H1 (cell line): ENCODE data around the gene PANX2. TPM values are rescaled to one million over a fixed set of nuclear protein-coding genes. Genes with fewer than 3 reads are reported as not detected.
A peak's percentile ranks its signal among the peaks of the same experiment; 100 is the strongest.

Source experiments
- CTCF ChIA-PET: fragments of 300-600 bp; sonication (Branson Sonifier 250); formaldehyde crosslinking; loops from one replicate; lab custom pipeline; 2021; ENCODE audit not compliant: partially characterized antibody; lab: Charles Lee
- POLR2A ChIA-PET: fragments of 300-600 bp; sonication (Branson Sonifier 250); formaldehyde crosslinking; loops from one replicate; lab custom pipeline; 2021; ENCODE audit warnings: inconsistent platforms; ENCODE audit not compliant: partially characterized antibody; lab: Charles Lee
- DNase-seq, 2 experiments: peaks; one replicate each; pipeline versions ENCODE4 v3.0.0 to v3.0.0-alpha.2; 2010 to 2022; ENCODE audit warnings: low spot score in 2 of 2, low read depth in 1 of 2, mixed read lengths in 1 of 2
- FAIRE-seq: peaks from 2 replicates; lab custom pipeline; 2011; peaks lifted over from hg19 to GRCh38; lab: Jason Lieb, UNC
- H2AFZ ChIP-seq: 2 replicates; pipeline ENCODE4 v1.8.1; 2012; ENCODE audit warnings: low read length, inconsistent platforms
- H2AK5ac ChIP-seq: 2 replicates; pipeline ENCODE4 v1.6.1; 2013; ENCODE audit warnings: low read depth, low read length
- H2BK120ac ChIP-seq: replicated peaks from 2 replicates; pipeline ENCODE3; 2013; ENCODE audit warnings: low read depth, low read length, inconsistent platforms
- H2BK12ac ChIP-seq: 2 replicates; pipeline ENCODE4 v1.6.1; 2013; ENCODE audit warnings: low read depth, low read length
- H2BK15ac ChIP-seq: 2 replicates; pipeline ENCODE4 v1.6.1; 2013; ENCODE audit warnings: low read length
- H2BK20ac ChIP-seq: 2 replicates; pipeline ENCODE4 v1.6.1; 2013; ENCODE audit warnings: low read length
- H2BK5ac ChIP-seq: 2 replicates; pipeline ENCODE4 v1.6.1; 2013; ENCODE audit warnings: low read depth, low read length
- H3K14ac ChIP-seq: 2 replicates; pipeline ENCODE4 v1.6.1; 2013; ENCODE audit warnings: inconsistent platforms; ENCODE audit not compliant: insufficient read length
- H3K18ac ChIP-seq: 2 replicates; pipeline ENCODE4 v1.6.1; 2013; ENCODE audit warnings: low read length; ENCODE audit errors: extremely low read depth
- H3K23ac ChIP-seq: 2 replicates; pipeline ENCODE4 v1.6.1; 2013; ENCODE audit warnings: inconsistent platforms; ENCODE audit not compliant: insufficient read length
- H3K23me2 ChIP-seq: 2 replicates; pipeline ENCODE4 v1.6.1; 2013; ENCODE audit warnings: low read depth, low read length
- H3K27ac ChIP-seq: 2 replicates; pipeline ENCODE4 v1.6.1; 2011; ENCODE audit warnings: low read depth, low read length, inconsistent platforms
- H3K27me3 ChIP-seq, 4 experiments: replicated peaks in 1 of 4; 1 replicate in 1 of 4; 2 replicates in 3 of 4; pipeline versions ENCODE4 v1.6.1 to v1.8.1; 2011 to 2013; ENCODE audit warnings: low read length in 3 of 4, mild to moderate bottlenecking in 3 of 4, inconsistent platforms in 2 of 4, mixed read lengths in 2 of 4, moderate library complexity in 1 of 4; ENCODE audit not compliant: control insufficient read depth in 3 of 4, insufficient read depth in 3 of 4; ENCODE audit errors: extremely low read depth in 1 of 4
- H3K36me3 ChIP-seq, 4 experiments: 2 replicates each; pipeline versions ENCODE4 v1.6.1 to v1.8.1; 2011 to 2013; ENCODE audit warnings: mild to moderate bottlenecking in 4 of 4, low read length in 3 of 4, moderate library complexity in 2 of 4, control low read depth in 1 of 4, inconsistent platforms in 1 of 4; ENCODE audit not compliant: insufficient read depth in 4 of 4, control insufficient read depth in 2 of 4
- H3K4ac ChIP-seq: replicated peaks from 2 replicates; pipeline ENCODE3; 2013; ENCODE audit warnings: low read length, low read depth, mixed read lengths, inconsistent platforms; ENCODE audit not compliant: insufficient read length
- H3K4me1 ChIP-seq, 4 experiments: replicated peaks in 1 of 4; 1 replicate in 1 of 4; 2 replicates in 3 of 4; pipeline versions ENCODE4 v1.6.1 to v1.8.1; 2011 to 2013; ENCODE audit warnings: low read length in 3 of 4, inconsistent platforms in 2 of 4, mixed read lengths in 1 of 4; ENCODE audit not compliant: insufficient read depth in 4 of 4, control insufficient read depth in 3 of 4
- H3K4me2 ChIP-seq, 2 experiments: 2 replicates each; pipeline versions ENCODE4 v1.6.1 to v1.8.1; 2011 to 2013; ENCODE audit warnings: low read depth in 2 of 2, low read length in 2 of 2, control low read depth in 1 of 2, inconsistent platforms in 1 of 2, mild to moderate bottlenecking in 1 of 2; ENCODE audit not compliant: insufficient read depth in 1 of 2
- H3K4me3 ChIP-seq, 4 experiments: fragments of 200-600, 300-600 bp in 1 of 4; sonication (generic), shearing (Covaris generic), sonication (Bioruptor Twin) in 1 of 4; 2 replicates each; pipeline versions ENCODE4 v1.5.1 to v1.8.1; 2011 to 2016; ENCODE audit warnings: low read length in 4 of 4, low read depth in 3 of 4, control low read depth in 2 of 4, inconsistent platforms in 2 of 4, mild to moderate bottlenecking in 2 of 4, mixed read lengths in 1 of 4, moderate library complexity in 1 of 4; ENCODE audit not compliant: insufficient read depth in 2 of 4; ENCODE audit errors: extremely low read depth in 1 of 4
- H3K56ac ChIP-seq: replicated peaks from 2 replicates; pipeline ENCODE3; 2013; ENCODE audit warnings: low read depth, mild to moderate bottlenecking, mixed read lengths, low read length, inconsistent platforms; ENCODE audit not compliant: insufficient read length
- H3K79me1 ChIP-seq: 2 replicates; pipeline ENCODE4 v1.6.1; 2013; ENCODE audit warnings: low read depth, low read length, control low read depth
- H3K79me2 ChIP-seq, 2 experiments: 2 replicates each; pipeline versions ENCODE4 v1.6.1 to v1.8.1; 2012 to 2013; ENCODE audit warnings: low read length in 2 of 2, mild to moderate bottlenecking in 2 of 2, inconsistent platforms in 1 of 2; ENCODE audit not compliant: insufficient read depth in 2 of 2, control insufficient read depth in 1 of 2
- H3K9ac ChIP-seq, 4 experiments: replicated peaks in 1 of 4; 1 replicate in 1 of 4; 2 replicates in 3 of 4; pipeline versions ENCODE4 v1.6.1 to v1.8.1; 2011 to 2013; ENCODE audit warnings: low read depth in 3 of 4, low read length in 3 of 4, control low read depth in 2 of 4, mild to moderate bottlenecking in 2 of 4, moderate library complexity in 2 of 4, inconsistent platforms in 1 of 4; ENCODE audit errors: extremely low read depth in 1 of 4
- H3K9me3 ChIP-seq, 2 experiments: 2 replicates each; pipeline versions ENCODE4 v1.6.1 to v1.8.1; 2012 to 2013; ENCODE audit warnings: mild to moderate bottlenecking in 2 of 2, moderate library complexity in 2 of 2, control low read depth in 1 of 2, inconsistent platforms in 1 of 2, low read depth in 1 of 2, low read length in 1 of 2, mixed read lengths in 1 of 2; ENCODE audit not compliant: insufficient read depth in 2 of 2
- H4K20me1 ChIP-seq, 2 experiments: replicated peaks in 1 of 2; 2 replicates each; pipeline versions ENCODE3 to v1.8.1; 2011 to 2013; ENCODE audit warnings: inconsistent platforms in 2 of 2, low read length in 2 of 2, mild to moderate bottlenecking in 1 of 2; ENCODE audit not compliant: insufficient read depth in 2 of 2, control insufficient read depth in 1 of 2
- H4K5ac ChIP-seq: 2 replicates; pipeline ENCODE4 v1.6.1; 2013; ENCODE audit warnings: low read length, low read depth, mixed read lengths, inconsistent platforms; ENCODE audit not compliant: insufficient read length
- H4K8ac ChIP-seq: 2 replicates; pipeline ENCODE4 v1.8.0; 2013; ENCODE audit warnings: mild to moderate bottlenecking, moderate library complexity, low read length, inconsistent platforms; ENCODE audit not compliant: insufficient read depth; ENCODE audit errors: extremely low read depth
- H4K91ac ChIP-seq: replicated peaks from 2 replicates; pipeline ENCODE3; 2013; ENCODE audit warnings: low read length, mixed read lengths, inconsistent platforms; ENCODE audit not compliant: insufficient read length
- RAD21 ChIP-seq, 2 experiments: IDR thresholded peaks in 1 of 2; conservative IDR thresholded peaks in 1 of 2; 2 replicates each; pipeline ENCODE4 v1.6.1; 2011; ENCODE audit warnings: low read depth in 2 of 2, low read length in 2 of 2, improper control_type of control experiment in 1 of 2, inconsistent platforms in 1 of 2, mild to moderate bottlenecking in 1 of 2, moderate library complexity in 1 of 2
- SIRT6 ChIP-seq: IDR thresholded peaks from one replicate; pipeline ENCODE4 v1.7.1; 2012; ENCODE audit warnings: low read length, inconsistent platforms
- WGBS, 2 experiments: shearing (Covaris generic) in 1 of 2; methylation state at CpG; one replicate each; pipeline versions ENCODE4 v1.1.6 to v1.1.7; 2013 to 2015; ENCODE audit warnings: low lambda C conversion rate in 2 of 2, mixed read lengths in 2 of 2, inconsistent platforms in 1 of 2, low coverage in 1 of 2, missing lambda C conversion rate in 1 of 2; ENCODE audit not compliant: insufficient replicate concordance in 2 of 2, insufficient coverage in 1 of 2, insufficient read length in 1 of 2; ENCODE audit errors: extremely low coverage in 1 of 2, missing lambda C conversion rate in 1 of 2; 5-methylcytosine and 5-hydroxymethylcytosine counted together
- polyA plus RNA-seq, 7 experiments: library from polyadenylated mRNA; depleted of rRNA in 3 of 7; stranded (reverse) in 5 of 7; unstranded in 2 of 7; fragments of >200 nt in 5 of 7; fragments of 200-250 nt in 2 of 7; gene quantifications; 1 replicate in 5 of 7; 2 replicates in 1 of 7; 4 replicates in 1 of 7; pipeline versions ENCODE4 v1.2.1 to v1.2.3, GENCODE V29; 2011 to 2013; ENCODE audit warnings: missing spikeins in 2 of 7, mixed read lengths in 2 of 7
- total RNA-seq: library from RNA; stranded (reverse); fragmentation: NEBNext Ultra II Directional; extraction: Animal tissue kit (Norgen Biotek cat#: 25700); gene quantifications from 2 replicates; pipeline ENCODE4 v1.2.1, GENCODE V29; 2021
- TF ChIP-seq, protein P1 (sequence below), 3 experiments: IDR thresholded peaks; 1 replicate in 2 of 3; 2 replicates in 1 of 3; pipeline versions ENCODE4 v1.5.1 to v1.6.1; 2011; ENCODE audit warnings: low read length in 3 of 3, mild to moderate bottlenecking in 3 of 3, inconsistent platforms in 2 of 3, low read depth in 1 of 3, moderate library complexity in 1 of 3; ENCODE audit not compliant: insufficient read depth in 1 of 3; ENCODE audit errors: control extremely low read depth in 1 of 3

Gene PANX2
- total and polyA plus RNA-seq, 2 of the 8 experiments (the other 6 are each of a cell fraction or from before 2014, with no cell fraction given): 3.5 to 5.0 TPM

DNA sequence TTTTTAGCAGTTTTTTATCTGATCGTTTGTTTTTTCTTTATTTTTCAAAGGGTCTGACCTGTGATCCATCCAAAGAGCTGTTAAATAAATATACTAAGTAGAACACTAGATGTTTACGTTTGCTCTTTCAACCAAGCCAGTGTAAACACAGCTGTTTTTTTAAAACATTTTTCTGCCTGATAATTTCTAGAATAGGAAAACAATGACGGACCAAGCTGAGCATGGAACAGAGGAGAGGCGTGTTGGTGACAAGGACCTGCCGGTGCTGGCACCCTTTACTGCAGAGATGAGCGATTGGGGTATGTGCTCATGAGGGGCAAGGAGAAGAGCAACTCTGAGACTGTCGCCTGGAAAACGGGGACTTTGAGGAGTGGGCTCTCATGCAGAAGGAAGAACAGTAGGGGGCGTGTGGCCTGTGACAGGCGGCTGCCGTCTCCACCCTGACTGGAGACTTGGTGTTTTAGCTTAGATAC lies 28.6 kb upstream of the PANX2 start:
- TF ChIP-seq, protein P1, sequence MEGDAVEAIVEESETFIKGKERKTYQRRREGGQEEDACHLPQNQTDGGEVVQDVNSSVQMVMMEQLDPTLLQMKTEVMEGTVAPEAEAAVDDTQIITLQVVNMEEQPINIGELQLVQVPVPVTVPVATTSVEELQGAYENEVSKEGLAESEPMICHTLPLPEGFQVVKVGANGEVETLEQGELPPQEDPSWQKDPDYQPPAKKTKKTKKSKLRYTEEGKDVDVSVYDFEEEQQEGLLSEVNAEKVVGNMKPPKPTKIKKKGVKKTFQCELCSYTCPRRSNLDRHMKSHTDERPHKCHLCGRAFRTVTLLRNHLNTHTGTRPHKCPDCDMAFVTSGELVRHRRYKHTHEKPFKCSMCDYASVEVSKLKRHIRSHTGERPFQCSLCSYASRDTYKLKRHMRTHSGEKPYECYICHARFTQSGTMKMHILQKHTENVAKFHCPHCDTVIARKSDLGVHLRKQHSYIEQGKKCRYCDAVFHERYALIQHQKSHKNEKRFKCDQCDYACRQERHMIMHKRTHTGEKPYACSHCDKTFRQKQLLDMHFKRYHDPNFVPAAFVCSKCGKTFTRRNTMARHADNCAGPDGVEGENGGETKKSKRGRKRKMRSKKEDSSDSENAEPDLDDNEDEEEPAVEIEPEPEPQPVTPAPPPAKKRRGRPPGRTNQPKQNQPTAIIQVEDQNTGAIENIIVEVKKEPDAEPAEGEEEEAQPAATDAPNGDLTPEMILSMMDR (IDR thresholded peaks at IDR 0.05; ENCODE audit: control extremely low read depth in 1 of 3, insufficient read depth in 1 of 3, low read depth in 1 of 3, low read length in 3 of 3): peak; percentile 36 to 69 (median 56)
- TF ChIP-seq RAD21 (IDR thresholded peaks at IDR 0.05 in 1 of 2, conservative IDR thresholded peaks at IDR 0.05 in 1 of 2; ENCODE audit: low read depth in 2 of 2, low read length in 2 of 2): peak; percentile 10 to 34; a peak in 2 of 4 replicates
- no peak for TF ChIP-seq SIRT6
- H3K56ac ChIP-seq: no peak overlapping the region
- H2BK20ac ChIP-seq: no peak overlapping the region
- H3K36me3 ChIP-seq: no peaks in the 10 kb centered on the region
- DNase-seq: peak in 1 of 2 experiments; percentile 58
- no peak overlapping the region for H3K23ac ChIP-seq
- H3K23me2 ChIP-seq: no peaks in the 10 kb centered on the region
- FAIRE-seq: no peak
- H4K20me1 ChIP-seq: peaks cover 0 to 2% of the 10 kb centered on the region in 2 experiments
- no peak overlapping the region for H3K4me3 ChIP-seq
- H3K79me2 ChIP-seq: no peaks in the 10 kb centered on the region
- no peaks in the 10 kb centered on the region for H3K79me1 ChIP-seq
- H3K27me3 ChIP-seq: 0 out of 7 replicates have a peak, but pooled peaks cover 0 to 1% (median 0%) of the 10 kb centered on the region in 4 experiments
- H2AK5ac ChIP-seq: no peak overlapping the region
- no peak overlapping the region for H3K18ac ChIP-seq
- H3K14ac ChIP-seq: no peak overlapping the region
- H2BK12ac ChIP-seq: no peak overlapping the region
- no peak overlapping the region for H2BK120ac ChIP-seq
- no peak overlapping the region for H2BK15ac ChIP-seq
- CTCF ChIA-PET: interaction anchor here (0.7 to 3.0 kb wide), 33 partner anchors 9 to 375 kb away, joined by 3 to 12 read pairs (median 4); partner anchors contain the start of genes HDAC10 and MLC1
- H4K91ac ChIP-seq: no peak overlapping the region
- H2BK5ac ChIP-seq: no peak overlapping the region
- H4K8ac ChIP-seq: no peak overlapping the region
- 53% methylated on average over 11 of the region's 11 CpGs; no CpG with 5 or more reads in 1 of the 2 experiments for WGBS, 2 experiments
- no peak overlapping the region for H3K4me2 ChIP-seq
- H3K4ac ChIP-seq: no peak overlapping the region
- no peak overlapping the region for H3K27ac ChIP-seq
- H2AFZ ChIP-seq: no peak overlapping the region
- H3K9ac ChIP-seq: no peak overlapping the region
- H3K4me1 ChIP-seq: no peaks in the 10 kb centered on the region; a peak in 2 of 7 replicates
- no peaks in the 10 kb centered on the region for H3K9me3 ChIP-seq
- POLR2A ChIA-PET: interaction anchor here (0.6 to 1.2 kb wide), 3 partner anchors 29 to 404 kb away, joined by 3 to 4 read pairs (median 3); partner anchors contain the start of gene KLHDC7B
- no peak overlapping the region for H4K5ac ChIP-seq
